PC-9 (cell line): Measurements from ENCODE around the gene ORAI2. TPM values are rescaled to one million over a fixed set of nuclear protein-coding genes. Genes with fewer than 3 reads are reported as not detected.

Experiments used
- BruUV-seq: library from RNA; stranded (reverse); fragments of 400-500 nt; replicated peaks from 2 replicates; lab custom pipeline; 2021; lab: Mats Ljungman, UMichigan
- CTCF ChIA-PET: fragments of 300-600 bp; sonication (Branson Sonifier 250); formaldehyde crosslinking; loops from one replicate; lab custom pipeline; 2022; ENCODE audit warnings: antibody characterized with exemption; lab: Charles Lee
- POLR2A ChIA-PET: fragments of 300-600 bp; sonication (Branson Sonifier 250); formaldehyde crosslinking; loops from one replicate; lab custom pipeline; 2022; ENCODE audit warnings: antibody characterized with exemption; ENCODE audit not compliant: unreplicated experiment; lab: Charles Lee
- DNase-seq, 2 experiments: peaks; one replicate each; pipeline versions ENCODE4 v3.0.0 to v3.0.0-alpha.2; 2015 to 2022; ENCODE audit warnings: mixed read lengths in 1 of 2
- H2AFZ ChIP-seq: fragments of 200-600 bp; sonication (generic); 2 replicates; pipeline ENCODE4 v1.8.1; 2017; ENCODE audit warnings: antibody characterized with exemption
- H3F3A ChIP-seq: fragments of 200-600 bp; sonication (generic); 2 replicates; pipeline ENCODE4 v1.8.1; 2017; ENCODE audit warnings: antibody characterized with exemption, mild to moderate bottlenecking, low read depth; ENCODE audit not compliant: insufficient read depth
- H3K27ac ChIP-seq: fragments of 200-600 bp; sonication (generic); 2 replicates; pipeline ENCODE4 v1.6.1; 2016; ENCODE audit warnings: mixed run types
- H3K27me3 ChIP-seq: fragments of 200-600 bp; sonication (generic); 2 replicates; pipeline ENCODE4 v1.6.1; 2016; ENCODE audit warnings: low read depth, mixed run types; ENCODE audit not compliant: insufficient read depth
- H3K36me3 ChIP-seq: fragments of 200-600 bp; sonication (generic); 2 replicates; pipeline ENCODE4 v1.6.1; 2016; ENCODE audit warnings: low read depth, mixed run types
- H3K4me1 ChIP-seq: fragments of 200-600 bp; sonication (generic); replicated peaks from 2 replicates; pipeline ENCODE4 v1.6.1; 2016; ENCODE audit warnings: mixed run types; ENCODE audit not compliant: insufficient read depth
- H3K4me2 ChIP-seq: fragments of 200-600 bp; sonication (generic); 2 replicates; pipeline ENCODE4 v1.6.1; 2017; ENCODE audit warnings: mixed run types
- H3K4me3 ChIP-seq: fragments of 200-600 bp; sonication (generic); 2 replicates; pipeline ENCODE4 v1.6.1; 2016; ENCODE audit warnings: mixed run types
- H3K79me2 ChIP-seq: fragments of 200-600 bp; sonication (generic); 2 replicates; pipeline ENCODE4 v1.6.1; 2017; ENCODE audit warnings: low read depth, mixed run types
- H3K9me2 ChIP-seq: fragments of 200-600 bp; sonication (generic); 2 replicates; pipeline ENCODE4 v1.8.1; 2017; ENCODE audit warnings: mild to moderate bottlenecking; ENCODE audit not compliant: insufficient read depth
- H3K9me3 ChIP-seq: fragments of 200-600 bp; sonication (generic); 2 replicates; pipeline ENCODE4 v1.8.1; 2016; ENCODE audit warnings: low read depth; ENCODE audit not compliant: insufficient read depth
- H4K20me1 ChIP-seq: fragments of 200-600 bp; sonication (generic); 2 replicates; pipeline ENCODE4 v1.8.1; 2017; ENCODE audit not compliant: insufficient read depth
- CTCF ChIP-seq: fragments of 200-600 bp; sonication (generic); conservative IDR thresholded peaks from 2 replicates; pipeline ENCODE4 v1.6.1; 2017; ENCODE audit warnings: mixed run types, antibody characterized with exemption, mild to moderate bottlenecking, moderate library complexity
- EZH2 ChIP-seq: fragments of 200-600 bp; sonication (generic); IDR thresholded peaks from 2 replicates; pipeline ENCODE4 v1.8.0; 2017; ENCODE audit warnings: antibody characterized with exemption, low read depth
- intact Hi-C: fragments of 100-400 bp; cut with micrococcal nuclease; formaldehyde crosslinking; loops from one replicate; pipeline ENCODE4 v1.10.0; 2022; ENCODE audit not compliant: unreplicated experiment
- total RNA-seq: library from RNA; stranded (reverse); gene quantifications from 2 replicates; pipeline ENCODE4 v1.2.3, GENCODE V29; 2021

Gene ORAI2
- total RNA-seq, 1 experiment from 2014 or later: 53.3 TPM

- Histone ChIP-seq H3K79me2 (no peaks in the 10 kb centered on the region), H3K4me1 (peaks cover 34% of the 10 kb centered on the region), H3K36me3 (peaks cover 8% of the 10 kb centered on the region; the same call in 1 of the 2 replicates), H3K4me3 (no peak overlapping the region), H3K9me3 (no peaks in the 10 kb centered on the region), H3K27ac (no peak overlapping the region), H3K27me3 (no peaks in the 10 kb centered on the region), H2AFZ (no peak overlapping the region), H3K4me2 (no peak overlapping the region), H3K9me2 (no peaks in the 10 kb centered on the region), H3F3A (peaks cover 50% of the 10 kb centered on the region), H4K20me1 (no peaks in the 10 kb centered on the region)
- no TSS peak for BruUV-seq
- peak; percentile 66 to 88 for DNase-seq
- intact Hi-C loops: loop anchor here (1.0 to 10.0 kb wide), 2 partner anchors 112 to 506 kb away; no protein-coding TSS in a partner anchor
- CTCF ChIA-PET: no interaction called here
- POLR2A ChIA-PET: no interaction called here
- no peak for TF ChIP-seq EZH2
- TF ChIP-seq CTCF: peak; percentile 89
Observed at GRCh38 chr7:102390697-102391484, 42.5 kb upstream of the ORAI2 start.

GRCh38 chr7:102392330-102392729, 41.0 kb upstream of the ORAI2 start:
- DNase-seq: no peak
- H3K9me2 ChIP-seq: no peaks in the 10 kb centered on the region
- H3K27me3 ChIP-seq: no peaks in the 10 kb centered on the region
- POLR2A ChIA-PET: no interaction called here
- TF ChIP-seq CTCF: no peak
- no peak for TF ChIP-seq EZH2
- CTCF ChIA-PET: no interaction called here
- H4K20me1 ChIP-seq: no peaks in the 10 kb centered on the region
- peaks cover 8% of the 10 kb centered on the region; the same call in 1 of the 2 replicates for H3K36me3 ChIP-seq
- H3K4me1 ChIP-seq: peaks cover 37% of the 10 kb centered on the region
- peaks cover 50% of the 10 kb centered on the region for H3F3A ChIP-seq
- no peak overlapping the region for H3K4me2 ChIP-seq
- H3K79me2 ChIP-seq: peaks cover 9% of the 10 kb centered on the region
- no peak overlapping the region for H3K4me3 ChIP-seq
- no TSS peak for BruUV-seq
- no peak overlapping the region for H2AFZ ChIP-seq
- no peaks in the 10 kb centered on the region for H3K9me3 ChIP-seq
- intact Hi-C loops: loop anchor here (10.0 kb wide), 1 partner anchor 508 kb away; no protein-coding TSS in a partner anchor
- peak overlapping the region; percentile 20; the same call in 1 of the 2 replicates for H3K27ac ChIP-seq

GRCh38 chr7:102393467-102393866, 39.9 kb upstream of the ORAI2 start:
- peak; percentile 92 to 98 for DNase-seq
- Histone ChIP-seq H3K79me2 (peaks cover 19% of the 10 kb centered on the region), H4K20me1 (no peaks in the 10 kb centered on the region), H2AFZ (no peak overlapping the region), H3K36me3 (peaks cover 10% of the 10 kb centered on the region; the same call in 1 of the 2 replicates), H3F3A (peaks cover 50% of the 10 kb centered on the region), H3K27ac (peak overlapping the region; percentile 81), H3K9me2 (no peaks in the 10 kb centered on the region), H3K27me3 (no peaks in the 10 kb centered on the region), H3K4me1 (peaks cover 38% of the 10 kb centered on the region), H3K4me2 (peak overlapping the region; percentile 63), H3K9me3 (no peaks in the 10 kb centered on the region), H3K4me3 (0 out of 2 replicates have a peak overlapping the region, but pooled peaks have one; percentile 20)
- TF ChIP-seq EZH2: no peak
- TF ChIP-seq CTCF: no peak
- intact Hi-C loops: loop anchor here (10.0 kb wide), 1 partner anchor 509 kb away; no protein-coding TSS in a partner anchor
- ChIA-PET POLR2A (interaction anchor here (0.6 to 1.0 kb wide), 5 partner anchors 30 to 1275 kb away, joined by 3 to 30 read pairs (median 8); no protein-coding TSS in a partner anchor), CTCF (interaction anchor here (0.6 kb wide), 2 partner anchors 126 to 1519 kb away, joined by 3 to 10 read pairs; partner anchors contain the start of gene SRRT)
- no TSS peak for BruUV-seq
